GM10266 (cell line): ENCODE data around the gene SCN5A.

ENCODE experiments used
- DNase-seq: peaks from one replicate; pipeline ENCODE4 v3.0.0; 2012; ENCODE audit errors: extremely low spot score
- TF ChIP-seq, protein P1 (sequence below): IDR thresholded peaks from 2 replicates; pipeline ENCODE4 v1.5.1; 2012; ENCODE audit warnings: mild to moderate bottlenecking, low read depth; ENCODE audit not compliant: control insufficient read depth, insufficient read depth; ENCODE audit errors: missing control alignments

SCN5A gene

DNA sequence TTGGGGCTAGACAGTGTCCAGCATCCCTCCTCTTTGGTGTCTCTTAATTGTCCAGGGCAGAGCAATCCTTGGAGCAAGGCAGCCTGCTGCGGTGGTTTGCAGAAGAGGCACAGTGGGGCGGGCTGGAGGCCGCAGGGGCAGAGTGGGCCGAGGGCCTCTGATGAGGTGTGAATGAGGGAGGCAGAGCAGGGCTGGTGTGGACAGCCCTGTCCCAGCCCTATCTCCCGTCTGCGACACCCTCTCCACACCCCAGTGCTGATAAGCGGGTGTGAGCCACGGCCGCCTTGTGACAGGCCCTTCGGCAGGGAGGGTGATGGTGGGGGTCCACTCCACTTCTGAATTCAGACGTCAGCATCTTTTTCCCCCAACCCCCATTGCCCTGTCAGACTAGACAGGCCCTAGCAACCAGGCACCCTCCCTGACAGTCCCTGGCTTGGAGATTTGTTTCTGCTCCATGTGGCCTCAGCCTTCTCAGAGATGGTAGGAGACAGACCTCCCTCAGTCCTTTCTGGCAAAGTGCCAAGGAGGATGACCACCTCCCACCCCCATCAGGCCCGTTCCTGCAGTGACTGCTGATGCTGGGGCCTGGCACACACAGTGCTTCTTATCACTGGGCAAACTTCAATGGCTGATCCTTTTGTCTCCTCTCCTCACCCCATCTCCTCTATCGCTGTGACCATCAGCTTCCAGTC is 116.1 kb downstream of the SCN5A start:
- TF ChIP-seq, protein P1, sequence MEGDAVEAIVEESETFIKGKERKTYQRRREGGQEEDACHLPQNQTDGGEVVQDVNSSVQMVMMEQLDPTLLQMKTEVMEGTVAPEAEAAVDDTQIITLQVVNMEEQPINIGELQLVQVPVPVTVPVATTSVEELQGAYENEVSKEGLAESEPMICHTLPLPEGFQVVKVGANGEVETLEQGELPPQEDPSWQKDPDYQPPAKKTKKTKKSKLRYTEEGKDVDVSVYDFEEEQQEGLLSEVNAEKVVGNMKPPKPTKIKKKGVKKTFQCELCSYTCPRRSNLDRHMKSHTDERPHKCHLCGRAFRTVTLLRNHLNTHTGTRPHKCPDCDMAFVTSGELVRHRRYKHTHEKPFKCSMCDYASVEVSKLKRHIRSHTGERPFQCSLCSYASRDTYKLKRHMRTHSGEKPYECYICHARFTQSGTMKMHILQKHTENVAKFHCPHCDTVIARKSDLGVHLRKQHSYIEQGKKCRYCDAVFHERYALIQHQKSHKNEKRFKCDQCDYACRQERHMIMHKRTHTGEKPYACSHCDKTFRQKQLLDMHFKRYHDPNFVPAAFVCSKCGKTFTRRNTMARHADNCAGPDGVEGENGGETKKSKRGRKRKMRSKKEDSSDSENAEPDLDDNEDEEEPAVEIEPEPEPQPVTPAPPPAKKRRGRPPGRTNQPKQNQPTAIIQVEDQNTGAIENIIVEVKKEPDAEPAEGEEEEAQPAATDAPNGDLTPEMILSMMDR, result no peak
- no peak for DNase-seq

DNA sequence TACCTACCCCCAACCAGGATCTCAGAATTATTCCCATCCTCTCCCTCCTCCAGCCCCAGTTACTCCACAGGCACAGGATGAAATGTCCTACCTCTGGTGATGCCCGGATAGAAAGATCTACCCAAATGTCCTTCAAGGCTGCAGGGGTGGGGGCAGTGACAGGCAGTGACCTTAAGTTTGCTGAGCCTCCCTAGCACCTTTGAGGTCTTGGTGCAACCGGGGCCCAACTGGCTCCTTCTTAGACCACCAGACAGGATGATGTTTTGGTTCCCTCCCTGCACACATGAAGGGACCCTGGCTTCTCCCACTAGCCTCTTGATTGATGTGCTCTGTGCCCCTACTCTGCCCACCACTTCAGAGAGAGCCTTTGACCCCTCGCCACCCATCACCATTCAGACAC is 117.0 kb downstream of the SCN5A start:
- no peak for DNase-seq
- TF ChIP-seq, protein P1, result no peak

DNA sequence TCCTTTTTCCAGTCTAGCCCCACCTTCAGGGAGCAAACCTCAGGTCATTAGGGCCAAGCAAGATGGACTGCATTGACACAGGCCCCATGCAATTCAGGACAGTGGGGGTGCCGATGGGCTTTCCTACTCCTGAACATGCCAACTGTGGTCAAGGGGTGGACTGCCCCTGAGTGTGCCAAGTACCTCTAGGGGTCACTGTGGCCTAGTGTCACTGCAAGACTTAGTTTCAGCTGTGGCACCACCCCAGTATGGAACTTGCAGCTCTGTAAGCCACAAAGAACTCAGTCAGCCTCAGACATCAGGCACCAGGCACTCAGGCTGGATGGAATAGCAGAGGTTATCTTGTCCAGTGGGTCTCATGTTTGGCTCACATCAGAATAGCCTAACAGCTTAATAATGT is 121.0 kb downstream of the SCN5A start:
- TF ChIP-seq, protein P1, result peak; percentile 9
- DNase-seq, result no peak

DNA sequence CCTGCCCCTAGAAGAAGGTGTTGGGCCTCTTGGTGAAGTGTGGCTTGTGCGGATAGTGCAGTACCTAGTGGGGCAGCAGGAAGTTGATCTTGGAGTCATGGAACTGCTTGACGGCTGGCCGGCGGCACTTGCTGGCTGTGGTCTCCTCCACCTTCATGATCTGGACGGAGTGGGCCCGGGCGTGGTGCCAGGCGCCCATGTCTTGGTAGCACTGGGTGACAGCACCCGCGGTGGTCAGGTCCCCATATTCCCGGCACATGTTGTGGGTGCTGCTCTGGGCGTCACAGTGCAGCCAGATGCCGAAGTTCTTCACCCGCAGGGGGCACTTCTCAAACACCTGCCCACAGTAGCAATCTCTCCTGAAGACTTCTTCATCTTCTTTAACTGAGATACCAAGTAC is 122.7 kb downstream of the SCN5A start:
- no peak for DNase-seq
- TF ChIP-seq, protein P1, result no peak

DNA sequence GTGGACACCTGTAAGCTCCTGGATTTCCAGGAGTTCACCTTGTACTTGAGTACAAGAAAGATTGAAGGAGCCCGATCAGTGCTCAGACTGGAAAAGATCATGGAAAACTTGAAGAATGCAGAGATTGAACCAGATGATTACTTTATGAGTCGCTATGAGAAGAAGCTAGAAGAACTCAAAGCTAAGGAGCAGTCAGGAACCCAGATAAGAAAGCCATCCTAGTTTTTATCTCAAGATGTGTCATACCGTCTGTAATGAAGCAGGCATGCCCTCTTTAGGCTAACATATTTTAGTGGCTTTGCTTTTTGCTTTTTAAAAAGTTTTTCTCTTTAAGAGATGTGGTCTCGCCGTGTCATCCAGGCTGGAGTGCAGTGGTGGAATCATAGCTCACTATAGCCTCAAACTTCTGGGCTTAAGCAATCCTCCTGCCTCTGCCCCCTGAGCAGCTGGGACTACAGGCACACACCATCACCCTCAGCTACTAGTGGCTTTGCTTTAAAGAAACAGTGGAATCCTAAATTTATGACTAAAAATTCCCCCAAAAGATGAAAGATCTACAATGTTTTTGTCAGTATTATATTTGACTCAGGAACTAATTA is 125.2 kb downstream of the SCN5A start:
- TF ChIP-seq, protein P1, result no peak
- DNase-seq, result no peak

DNA sequence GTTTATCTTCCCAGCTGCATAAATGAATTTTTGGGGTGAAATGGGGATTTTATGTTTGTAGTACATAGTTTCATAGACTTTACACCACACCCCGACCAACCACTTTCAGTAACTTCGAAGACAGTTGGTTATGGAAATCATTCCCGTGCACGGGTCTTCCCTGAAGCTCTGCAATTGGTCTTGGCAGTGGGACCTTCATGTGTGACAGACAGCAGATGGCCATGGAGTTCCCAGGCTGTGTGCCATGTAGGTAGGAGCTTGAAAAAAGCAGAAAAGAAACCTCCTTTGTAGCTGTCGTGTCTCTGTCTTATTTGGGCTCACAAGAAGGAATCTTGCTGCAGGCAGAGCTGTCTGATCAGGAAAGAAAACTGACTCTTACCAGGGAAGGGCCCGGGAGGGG is 127.5 kb downstream of the SCN5A start:
- DNase-seq, result no peak
- TF ChIP-seq, protein P1, result no peak

DNA sequence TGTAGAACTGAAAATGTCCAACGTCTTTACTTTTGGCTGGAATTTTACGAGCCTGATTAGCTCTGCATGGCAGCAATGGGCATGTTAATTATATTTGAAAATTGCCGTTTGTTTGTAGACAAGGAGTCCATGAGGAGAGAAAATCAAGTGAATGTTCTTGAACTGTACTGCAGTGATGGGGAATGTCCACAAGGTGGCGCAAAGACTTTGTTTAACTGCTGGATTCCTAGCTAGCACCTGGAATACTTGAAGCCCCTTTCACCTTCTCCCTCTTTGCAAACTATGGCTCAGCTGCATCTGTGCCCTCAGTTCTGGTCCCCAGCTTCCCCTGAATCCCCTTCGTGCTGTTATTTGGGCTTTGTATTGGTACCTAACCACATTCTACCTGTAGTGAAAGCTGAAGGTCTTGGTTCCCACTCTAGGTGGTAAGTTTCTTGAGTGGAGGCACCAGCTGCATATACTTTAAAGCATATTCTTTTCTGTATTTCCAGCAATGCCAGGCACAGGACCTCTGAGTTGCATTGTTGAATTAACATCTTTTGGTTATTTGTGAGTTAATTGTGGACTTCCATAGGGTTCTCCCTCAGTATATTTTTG is 128.0 kb downstream of the SCN5A start:
- TF ChIP-seq, protein P1, result peak; percentile 91
- DNase-seq, result peak; percentile 66
